Erythroblast (primary cell): ENCODE data around the gene AIP.
A peak's percentile ranks its signal among the peaks of the same experiment; 100 is the strongest.

Source experiments
- DNase-seq, 2 experiments: peaks; one replicate each; lab custom pipeline; 2025; lab: John Stamatoyannopoulos, UW
- GATA1 ChIP-seq: IDR thresholded peaks from 2 replicates; pipeline ENCODE4 v1.6.1; 2011; ENCODE audit warnings: low read depth, mild to moderate bottlenecking, control low read depth, low read length, moderate library complexity
- POLR2A ChIP-seq: IDR thresholded peaks from 2 replicates; pipeline ENCODE4 v1.6.1; 2011; ENCODE audit warnings: mild to moderate bottlenecking, low read length

AIP gene

GRCh38 chr11:67498544-67498972 lies 15.7 kb downstream of the AIP start:
- TF ChIP-seq GATA1 (no peak), POLR2A (no peak)
- DNase-seq = no peak

- TF ChIP-seq GATA1 (no peak), POLR2A (no peak)
- no peak for DNase-seq
Measured at GRCh38 chr11:67499808-67500483, 17.1 kb downstream of the AIP start.

- DNase-seq = no peak
- no peak for TF ChIP-seq GATA1
- TF ChIP-seq POLR2A = no peak
Measured at GRCh38 chr11:67500484-67500821, 17.6 kb downstream of the AIP start.

- no peak for TF ChIP-seq GATA1
- TF ChIP-seq POLR2A = no peak
- no peak for DNase-seq
Measured at GRCh38 chr11:67500831-67501715, 18.2 kb downstream of the AIP start.

- DNase-seq = no peak
- TF ChIP-seq GATA1 (no peak), POLR2A (no peak)
Measured at GRCh38 chr11:67501854-67502253, 19.0 kb downstream of the AIP start.

- no peak for TF ChIP-seq GATA1
- no peak for TF ChIP-seq POLR2A
- no peak for DNase-seq
Measured at GRCh38 chr11:67502328-67502979, 19.6 kb downstream of the AIP start.

GRCh38 chr11:67503119-67504004 lies 20.5 kb downstream of the AIP start:
- DNase-seq = no peak
- TF ChIP-seq GATA1 = no peak
- TF ChIP-seq POLR2A = no peak

- no peak for DNase-seq
- TF ChIP-seq POLR2A (no peak), GATA1 (no peak)
Measured at GRCh38 chr11:67504005-67504949, 21.5 kb downstream of the AIP start.

GRCh38 chr11:67504950-67505581 lies 22.2 kb downstream of the AIP start, which contains the start of gene PITPNM1:
Gene PITPNM1, minus strand, starts transcription at chr11:67505363. Its CDS starts 1,183 bp downstream, at chr11:67504180.
- TF ChIP-seq POLR2A (no peak), GATA1 (no peak)
- DNase-seq = peak; percentile 42 to 50

GRCh38 chr11:67505605-67506396 lies 23.0 kb downstream of the AIP start:
- TF ChIP-seq GATA1 (no peak), POLR2A (peak; percentile 28)

More at GRCh38 chr11:67505605-67506396, 23.0 kb downstream of the AIP start:
- peak; percentile 85 to 91 for DNase-seq
